Epithelial cell of proximal tubule (primary cell): ENCODE results near the gene TENT5C. TPM values are rescaled to one million over a fixed set of nuclear protein-coding genes. Genes with fewer than 3 reads are reported as not detected.

Experiments
- DNase-seq: peaks from one replicate; pipeline ENCODE4 v3.0.0-alpha.2; 2011; ENCODE audit warnings: low read depth
- H3K4me3 ChIP-seq: 2 replicates; pipeline ENCODE4 v1.5.1; 2011; ENCODE audit warnings: low read depth, mild to moderate bottlenecking, low read length
- CTCF ChIP-seq: conservative IDR thresholded peaks from 2 replicates; pipeline ENCODE4 v1.5.1; 2012; ENCODE audit warnings: low read depth, mild to moderate bottlenecking, low read length
- total RNA-seq: library from RNA; depleted of rRNA; stranded (reverse); fragments of >200 nt; gene quantifications from 2 replicates; pipeline ENCODE4 v1.2.3, GENCODE V29; 2015

Gene TENT5C
- total RNA-seq, 1 donor from 2014 or later, result not detected

- H3K4me3 ChIP-seq, result peak overlapping the region; percentile 68
- no peak for TF ChIP-seq CTCF
- no peak for DNase-seq
Measured at GRCh38 chr1:117607471-117607870, 1.6 kb downstream of the TENT5C start.

GRCh38 chr1:117608115-117608615, 2.3 kb downstream of the TENT5C start:
- DNase-seq, result no peak
- no peak overlapping the region for H3K4me3 ChIP-seq
- TF ChIP-seq CTCF, result no peak

GRCh38 chr1:117608758-117609157, 2.9 kb downstream of the TENT5C start:
- DNase-seq, result no peak
- H3K4me3 ChIP-seq, result no peak overlapping the region
- TF ChIP-seq CTCF, result no peak

- H3K4me3 ChIP-seq, result no peak overlapping the region
- TF ChIP-seq CTCF, result no peak
- DNase-seq, result no peak
Measured at GRCh38 chr1:117609471-117609911, 3.6 kb downstream of the TENT5C start.

GRCh38 chr1:117610036-117610435, 4.2 kb downstream of the TENT5C start:
- no peak overlapping the region for H3K4me3 ChIP-seq
- DNase-seq, result no peak
- TF ChIP-seq CTCF, result no peak

- no peak for TF ChIP-seq CTCF
- no peak for DNase-seq
- no peak overlapping the region for H3K4me3 ChIP-seq
Measured at GRCh38 chr1:117611121-117611601, 5.3 kb downstream of the TENT5C start.

GRCh38 chr1:117611894-117612483, 6.1 kb downstream of the TENT5C start:
- no peak for DNase-seq
- H3K4me3 ChIP-seq, result no peak overlapping the region
- TF ChIP-seq CTCF, result no peak
